Motor neuron (in vitro differentiated cells): ENCODE results near the gene RARB. TPM values are rescaled to one million over a fixed set of nuclear protein-coding genes. Genes with fewer than 3 reads are reported as not detected.

Experiments used
- ATAC-seq, 8 experiments: fragments of 200-7000 bp; cut with Tn5 transposase; replicated peaks in 6 of 8; 2 replicates each; pipeline ENCODE4 v1.8.0; 2021; ENCODE audit warnings: mild to moderate bottlenecking in 8 of 8, moderate library complexity in 8 of 8
- H3K27ac ChIP-seq, 2 donors: fragments of 250-450 bp; sonication (Bioruptor Pico); 2 replicates each; pipeline ENCODE4 v1.9.0; 2021; ENCODE audit warnings: antibody characterized with exemption in 2 of 2, mild to moderate bottlenecking in 2 of 2, moderate library complexity in 1 of 2
- H3K4me1 ChIP-seq, 2 donors: fragments of 250-450 bp; sonication (Bioruptor Pico); replicated peaks in 1 of 2; 2 replicates each; pipeline ENCODE4 v1.6.1; 2021; ENCODE audit warnings: antibody characterized with exemption in 2 of 2, mild to moderate bottlenecking in 2 of 2, moderate library complexity in 1 of 2
- H3K4me3 ChIP-seq, 5 donors: fragments of 250-450 bp; sonication (Bioruptor Pico); 2 replicates each; pipeline ENCODE4 v1.9.0; 2021; ENCODE audit warnings: antibody characterized with exemption in 5 of 5, mild to moderate bottlenecking in 5 of 5, moderate library complexity in 4 of 5
- WGBS, 10 experiments: fragments of 450-650 bp; shearing (Covaris generic); methylation state at CpG; one replicate each; pipeline ENCODE4 v1.0.0; 2022; 5-methylcytosine and 5-hydroxymethylcytosine counted together
- in situ Hi-C, 9 experiments: fragments of 400-800 bp; cut with MboI; loops; one replicate each; pipeline ENCODE4 v1.15.0; 2021; ENCODE audit warnings: low sequenced_read_pairs in 9 of 9, low pct_unique_long_range_greater_than_20kb in 2 of 9; ENCODE audit not compliant: unreplicated experiment in 9 of 9
- total RNA-seq, 8 experiments: library from RNA; unstranded; fragments of 300-600 nt; gene quantifications; 2 replicates each; pipeline versions ENCODE4 v1.2.3 to v1.2.4, GENCODE V29; 2022

Gene RARB
- total RNA-seq, 8 experiments from 2014 or later: 16.9 to 72.4 (median 31.3) TPM

GRCh38 chr3:25593001-25593400, 164.9 kb downstream of the RARB start:
- H3K27ac ChIP-seq: no peak overlapping the region
- in situ Hi-C loops: loop anchor here in 4 of 9 experiments (25.0 kb wide), 5 partner anchors 306 to 831 kb away; no protein-coding TSS in a partner anchor
- no peak for ATAC-seq

GRCh38 chr3:25594007-25594502, 166.0 kb downstream of the RARB start:
- WGBS, 10 experiments: 0 to 13% (median 0%) methylated on average over 1 of the region's 1 CpG; no CpG with 5 or more reads in 4 of the 10 experiments
- peaks cover 6 to 10% of the 10 kb centered on the region in 2 donors for H3K4me1 ChIP-seq
- no peak overlapping the region for H3K27ac ChIP-seq
- peak; percentile 47 to 70 (median 60) for ATAC-seq
- H3K4me3 ChIP-seq: no peak overlapping the region
- in situ Hi-C loops: loop anchor here in 4 of 9 experiments (25.0 kb wide), 5 partner anchors 307 to 832 kb away; no protein-coding TSS in a partner anchor

More at GRCh38 chr3:25593001-25593400, 164.9 kb downstream of the RARB start:
- Histone ChIP-seq H3K4me3 (no peak overlapping the region), H3K4me1 (peaks cover 6 to 10% of the 10 kb centered on the region in 2 donors)

GRCh38 chr3:25597535-25598101, 169.6 kb downstream of the RARB start:
- no peak for ATAC-seq
- H3K4me3 ChIP-seq: no peak overlapping the region
- in situ Hi-C loops: loop anchor here in 4 of 9 experiments (25.0 kb wide), 5 partner anchors 310 to 835 kb away; no protein-coding TSS in a partner anchor
- 31 to 100% (median 100%) methylated on average over 1 of the region's 1 CpG; no CpG with 5 or more reads in 1 of the 10 experiments for WGBS, 10 experiments
- H3K27ac ChIP-seq: no peak overlapping the region
- peaks cover 6 to 8% of the 10 kb centered on the region in 2 donors for H3K4me1 ChIP-seq

- ATAC-seq: peak; percentile 32 to 83 (median 44)
- H3K4me3 ChIP-seq: no peak overlapping the region
- H3K27ac ChIP-seq: no peak overlapping the region
- WGBS, 10 experiments: 14 to 100% (median 80%) methylated on average over 1 of the region's 1 CpG; no CpG with 5 or more reads in 5 of the 10 experiments
- H3K4me1 ChIP-seq: no peaks in the 10 kb centered on the region
- in situ Hi-C loops: no loop called here
Observed at GRCh38 chr3:25603703-25604102, 175.6 kb downstream of the RARB start.

- peak; percentile 29 to 94 (median 88) for ATAC-seq
- Histone ChIP-seq H3K27ac (no peak overlapping the region), H3K4me3 (no peak overlapping the region), H3K4me1 (no peaks in the 10 kb centered on the region)
- in situ Hi-C loops: no loop called here
- 68 to 100% (median 81%) methylated on average over 1 to 5 of the region's 5 CpGs for WGBS, 10 experiments
Observed at GRCh38 chr3:25604107-25604805, 176.2 kb downstream of the RARB start.

- 82 to 100% (median 100%) methylated on average over 1 of the region's 1 CpG; no CpG with 5 or more reads in 1 of the 10 experiments for WGBS, 10 experiments
Observed at GRCh38 chr3:25610167-25610566, 182.1 kb downstream of the RARB start.

GRCh38 chr3:25610779-25611178, 182.7 kb downstream of the RARB start:
- Histone ChIP-seq H3K4me1 (no peaks in the 10 kb centered on the region), H3K27ac (no peak overlapping the region), H3K4me3 (no peak overlapping the region)
- in situ Hi-C loops: no loop called here
- ATAC-seq: no peak

More at GRCh38 chr3:25610167-25610566, 182.1 kb downstream of the RARB start:
- ATAC-seq: no peak
- no peak overlapping the region for H3K27ac ChIP-seq
- no peak overlapping the region for H3K4me3 ChIP-seq
- in situ Hi-C loops: no loop called here
- no peaks in the 10 kb centered on the region for H3K4me1 ChIP-seq

GRCh38 chr3:25611193-25611592, 183.1 kb downstream of the RARB start:
- Histone ChIP-seq H3K4me1 (no peaks in the 10 kb centered on the region), H3K4me3 (no peak overlapping the region), H3K27ac (no peak overlapping the region)
- no peak for ATAC-seq
- 90 to 100% (median 98%) methylated on average over 2 to 5 of the region's 5 CpGs for WGBS, 10 experiments
- in situ Hi-C loops: no loop called here

GRCh38 chr3:25618028-25618427, 190.0 kb downstream of the RARB start:
- ATAC-seq: no peak
- in situ Hi-C loops: no loop called here
- no peak overlapping the region for H3K27ac ChIP-seq
- no peak overlapping the region for H3K4me3 ChIP-seq
- no peaks in the 10 kb centered on the region for H3K4me1 ChIP-seq

- in situ Hi-C loops: no loop called here
- Histone ChIP-seq H3K27ac (no peak overlapping the region), H3K4me1 (no peaks in the 10 kb centered on the region), H3K4me3 (no peak overlapping the region)
- peak in 1 of 8 experiments; percentile 76 for ATAC-seq
Observed at GRCh38 chr3:25619382-25619781, 191.3 kb downstream of the RARB start.

- peak in 3 of 8 experiments; percentile 37 to 63 (median 53) for ATAC-seq
- H3K27ac ChIP-seq: no peak overlapping the region
- in situ Hi-C loops: no loop called here
- no peaks in the 10 kb centered on the region for H3K4me1 ChIP-seq
- WGBS, 10 experiments: 29 to 100% (median 95%) methylated on average over 1 to 5 of the region's 5 CpGs
- H3K4me3 ChIP-seq: no peak overlapping the region
Observed at GRCh38 chr3:25620493-25620892, 192.4 kb downstream of the RARB start.

- peak in 3 of 8 experiments; percentile 61 to 93 (median 89) for ATAC-seq
- 36 to 100% (median 90%) methylated on average over 1 to 2 of the region's 2 CpGs; no CpG with 5 or more reads in 1 of the 10 experiments for WGBS, 10 experiments
- Histone ChIP-seq H3K4me3 (no peak overlapping the region), H3K27ac (no peak overlapping the region), H3K4me1 (no peaks in the 10 kb centered on the region)
- in situ Hi-C loops: no loop called here
Observed at GRCh38 chr3:25621087-25621486, 193.0 kb downstream of the RARB start.

- 38 to 100% (median 96%) methylated on average over 1 of the region's 1 CpG for WGBS, 10 experiments
- H3K4me3 ChIP-seq: no peak overlapping the region
- H3K4me1 ChIP-seq: no peaks in the 10 kb centered on the region
- in situ Hi-C loops: loop anchor here in 2 of 9 experiments (25.0 kb wide), 2 partner anchors 205 to 1080 kb away; no protein-coding TSS in a partner anchor
- no peak for ATAC-seq
- no peak overlapping the region for H3K27ac ChIP-seq
Observed at GRCh38 chr3:25631989-25632388, 203.9 kb downstream of the RARB start.
